K562 (cell line): ENCODE results near the gene HNF4A. TPM values are rescaled to one million over a fixed set of nuclear protein-coding genes. Genes with fewer than 3 reads are reported as not detected.

Experiments used
- GABPB2 ChIP-seq: fragments of 250-450 bp; sonication (Bioruptor Pico); conservative IDR thresholded peaks from 2 replicates; pipeline ENCODE4 v1.5.1; 2021; ENCODE audit warnings: mild to moderate bottlenecking
- HNRNPLL ChIP-seq: fragments of 200-400 bp; formaldehyde crosslinking; IDR thresholded peaks from 2 replicates; pipeline ENCODE4 v1.6.1; 2017; ENCODE audit warnings: low read length, low read depth, mild to moderate bottlenecking; ENCODE audit not compliant: poor library complexity, severe bottlenecking
- ZBTB40 ChIP-seq, 2 experiments: fragments of 450-650 bp in 1 of 2; sonication (generic) in 1 of 2; formaldehyde crosslinking in 1 of 2; IDR thresholded peaks; 2 replicates each; pipeline versions ENCODE4 v1.7.1 to v1.9.0; 2016 to 2022; ENCODE audit warnings: inconsistent platforms in 1 of 2, mild to moderate bottlenecking in 1 of 2, missing genetic modification reagents in 1 of 2
- polyA plus RNA-seq, 8 experiments: library from polyadenylated mRNA; depleted of rRNA in 4 of 8; stranded (reverse) in 5 of 8; unstranded in 3 of 8; fragments of >200 nt; fragmentation: Nextera tagmentation in 2 of 8; fragmentation: Illumina TruSeq in 1 of 8; extraction: Ambion mirVana in 2 of 8; extraction: Trizol in 1 of 8; gene quantifications; 2 replicates each; pipeline versions ENCODE4 v1.2.1 to v1.2.3, GENCODE V29; 2011 to 2014; ENCODE audit warnings: inconsistent platforms in 1 of 8, missing spikeins in 1 of 8
- total RNA-seq, 7 experiments: library from RNA; depleted of rRNA in 6 of 7; stranded (reverse); fragments of >200 nt in 6 of 7; fragmentation: Illumina TruSeq in 2 of 7; extraction: Trizol in 2 of 7; gene quantifications; 2 replicates each; pipeline versions ENCODE4 v1.2.1 to v1.2.3, GENCODE V29; 2011 to 2021; ENCODE audit warnings: low replicate concordance in 1 of 7

HNF4A gene
- total and polyA plus RNA-seq, 9 of the 15 experiments (the other 6 are each of a cell fraction or from before 2014, with no cell fraction given), result 0.03 to 0.27 (median 0.08) TPM; not detected in 5

GRCh38 chr20:44445742-44446710, 90.5 kb downstream of the HNF4A start (continued):
- TF ChIP-seq ZBTB40 (IDR thresholded peaks at IDR 0.05) (peak; percentile 75), ZBTB40 (CRISPR knock-in tag; IDR thresholded peaks at IDR 0.05) (no peak), HNRNPLL (peak; percentile 36), GABPB2 (no peak)
